Left lung (tissue), 10 donors: ENCODE measurements around the gene LMBRD1. TPM values are rescaled to one million over a fixed set of nuclear protein-coding genes. Genes with fewer than 3 reads are reported as not detected.

Experiments used
- ATAC-seq: fragments of 200-7000 bp; cut with Tn5 transposase; one replicate; pipeline ENCODE4 v1.9.1; 2020; ENCODE audit warnings: moderate library complexity
- DNase-seq, 4 donors: peaks; one replicate each; pipeline ENCODE4 v3.0.0-alpha.2; 2013 to 2020
- H3K27ac ChIP-seq, 2 donors: fragments of 200-600 bp; sonication (generic) in 1 of 2; one replicate each; pipeline versions ENCODE4 v1.5.0 to v1.8.0; 2020 to 2021
- H3K27me3 ChIP-seq, 2 donors: fragments of 200-600 bp; sonication (generic) in 1 of 2; one replicate each; pipeline versions ENCODE4 v1.5.0 to v1.8.0; 2020 to 2021
- H3K36me3 ChIP-seq, 2 donors: fragments of 200-600 bp; sonication (generic) in 1 of 2; one replicate each; pipeline versions ENCODE4 v1.5.0 to v1.8.0; 2020 to 2021
- H3K4me1 ChIP-seq, 2 donors: fragments of 200-600 bp; one replicate each; pipeline ENCODE4 v1.8.0; 2021
- H3K4me3 ChIP-seq, 2 donors: fragments of 200-600 bp; sonication (generic) in 1 of 2; one replicate each; pipeline versions ENCODE4 v1.5.0 to v1.8.0; 2020 to 2021; ENCODE audit warnings: mild to moderate bottlenecking in 1 of 2
- H3K9me3 ChIP-seq, 2 donors: fragments of 200-600 bp; sonication (generic) in 1 of 2; one replicate each; pipeline versions ENCODE4 v1.5.0 to v1.8.0; 2020 to 2021
- intact Hi-C, 2 donors: fragments of 100-400 bp; cut with DNase I; formaldehyde crosslinking; loops; one replicate each; pipeline versions ENCODE4 v1.11.2 to v1.14.2; 2022
- polyA plus RNA-seq, 6 donors: library from polyadenylated mRNA; unstranded; fragments of 120-200 nt; gene quantifications; one replicate each; pipeline ENCODE4 v1.2.1, GENCODE V29; 2013; ENCODE audit not compliant: insufficient read length in 6 of 6
- total RNA-seq, 2 donors: library from RNA; stranded (reverse); fragmentation: NEBNext Ultra II Directional; extraction: Animal tissue kit (Norgen Biotek cat#: 25700); gene quantifications; one replicate each; pipeline ENCODE4 v1.2.1, GENCODE V29; 2021
- TF ChIP-seq, protein P1 (sequence below), 2 donors: fragments of 200-600 bp; sonication (generic) in 1 of 2; IDR thresholded peaks; one replicate each; pipeline versions ENCODE4 v1.5.0 to v1.8.0; 2021; ENCODE audit warnings: antibody characterized with exemption in 2 of 2
- donor health status: DM: no; HTN: yes; CAD: no.
- donor health status: DM: no; HTN: no; CAD: no.

LMBRD1 gene
- total and polyA plus RNA-seq, 8 donors, result 50.1 to 79.0 (median 61.7) TPM

DNA sequence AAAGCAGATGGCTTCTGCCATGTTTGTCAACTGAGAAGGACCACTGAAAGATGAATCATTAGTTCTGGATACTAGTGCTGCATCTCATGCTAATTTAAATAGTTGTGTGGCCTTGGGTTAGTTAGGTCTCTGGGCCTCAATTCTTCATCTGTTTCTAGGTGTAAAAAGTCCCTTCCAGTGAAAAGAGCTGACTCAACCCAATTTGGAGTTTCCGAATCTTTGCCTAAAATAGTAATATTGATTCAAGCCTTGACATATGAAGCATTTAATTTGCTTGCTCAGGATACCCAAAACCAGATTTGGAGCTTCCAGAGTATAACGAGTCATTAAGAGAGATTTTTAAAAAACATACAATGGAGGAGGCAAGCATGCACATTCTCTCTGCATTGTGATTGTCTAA lies 163.9 kb downstream of the LMBRD1 start:
- TF ChIP-seq, protein P1, sequence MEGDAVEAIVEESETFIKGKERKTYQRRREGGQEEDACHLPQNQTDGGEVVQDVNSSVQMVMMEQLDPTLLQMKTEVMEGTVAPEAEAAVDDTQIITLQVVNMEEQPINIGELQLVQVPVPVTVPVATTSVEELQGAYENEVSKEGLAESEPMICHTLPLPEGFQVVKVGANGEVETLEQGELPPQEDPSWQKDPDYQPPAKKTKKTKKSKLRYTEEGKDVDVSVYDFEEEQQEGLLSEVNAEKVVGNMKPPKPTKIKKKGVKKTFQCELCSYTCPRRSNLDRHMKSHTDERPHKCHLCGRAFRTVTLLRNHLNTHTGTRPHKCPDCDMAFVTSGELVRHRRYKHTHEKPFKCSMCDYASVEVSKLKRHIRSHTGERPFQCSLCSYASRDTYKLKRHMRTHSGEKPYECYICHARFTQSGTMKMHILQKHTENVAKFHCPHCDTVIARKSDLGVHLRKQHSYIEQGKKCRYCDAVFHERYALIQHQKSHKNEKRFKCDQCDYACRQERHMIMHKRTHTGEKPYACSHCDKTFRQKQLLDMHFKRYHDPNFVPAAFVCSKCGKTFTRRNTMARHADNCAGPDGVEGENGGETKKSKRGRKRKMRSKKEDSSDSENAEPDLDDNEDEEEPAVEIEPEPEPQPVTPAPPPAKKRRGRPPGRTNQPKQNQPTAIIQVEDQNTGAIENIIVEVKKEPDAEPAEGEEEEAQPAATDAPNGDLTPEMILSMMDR (IDR thresholded peaks at IDR 0.05), result no peak
- no peak overlapping the region for H3K4me3 ChIP-seq
- H3K27ac ChIP-seq, result no peak overlapping the region
- no peaks in the 10 kb centered on the region for H3K9me3 ChIP-seq
- DNase-seq (no peak), ATAC-seq (no peak)
- no peaks in the 10 kb centered on the region for H3K27me3 ChIP-seq
- no peaks in the 10 kb centered on the region for H3K4me1 ChIP-seq
- intact Hi-C loops, result no loop called here
- no peaks in the 10 kb centered on the region for H3K36me3 ChIP-seq

DNA sequence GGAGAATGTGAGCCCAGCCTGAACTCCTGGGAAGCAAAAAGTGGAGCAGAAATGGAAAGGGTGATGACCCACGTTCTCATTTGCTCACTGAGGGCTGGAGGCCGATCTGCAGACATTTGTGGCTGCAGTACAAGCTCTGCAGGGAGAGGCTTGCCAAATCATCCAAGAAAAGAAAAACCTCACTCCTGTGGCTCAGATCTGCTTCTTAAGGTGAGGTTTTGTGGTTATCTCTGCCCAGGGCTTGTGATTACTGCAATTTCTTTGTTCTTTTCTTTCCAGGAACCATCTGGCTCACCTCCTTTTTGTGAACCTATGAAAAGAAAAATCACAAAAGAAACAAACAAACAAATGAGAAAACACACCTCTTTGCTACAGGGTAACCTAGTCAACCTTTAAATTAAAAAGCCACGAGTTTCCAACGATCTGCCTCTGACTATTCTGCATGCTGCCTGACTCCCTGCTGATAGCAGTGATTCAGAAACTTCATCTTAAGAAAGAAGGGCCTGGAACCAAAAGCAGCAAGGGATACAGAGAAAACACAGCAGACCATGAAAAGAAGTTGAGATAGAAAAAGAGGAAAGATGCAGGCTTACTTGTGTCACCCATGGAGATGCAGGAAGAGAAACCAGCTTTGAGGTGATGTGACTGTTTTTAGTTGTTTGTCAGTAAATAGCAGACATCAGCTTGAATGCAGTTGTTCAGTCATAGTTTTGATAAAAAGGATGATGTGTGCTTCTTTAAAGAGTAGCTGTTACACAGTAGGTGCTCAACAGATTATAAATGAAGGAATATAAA lies 165.1 kb downstream of the LMBRD1 start:
- no peak for ATAC-seq
- H3K36me3 ChIP-seq, result no peaks in the 10 kb centered on the region
- H3K4me1 ChIP-seq, result no peaks in the 10 kb centered on the region
- no peaks in the 10 kb centered on the region for H3K27me3 ChIP-seq
- no peak overlapping the region for H3K4me3 ChIP-seq
- H3K27ac ChIP-seq, result no peak overlapping the region
- no peak for DNase-seq
- intact Hi-C loops, result no loop called here
- H3K9me3 ChIP-seq, result no peaks in the 10 kb centered on the region
- TF ChIP-seq, protein P1 (IDR thresholded peaks at IDR 0.05), result no peak

DNA sequence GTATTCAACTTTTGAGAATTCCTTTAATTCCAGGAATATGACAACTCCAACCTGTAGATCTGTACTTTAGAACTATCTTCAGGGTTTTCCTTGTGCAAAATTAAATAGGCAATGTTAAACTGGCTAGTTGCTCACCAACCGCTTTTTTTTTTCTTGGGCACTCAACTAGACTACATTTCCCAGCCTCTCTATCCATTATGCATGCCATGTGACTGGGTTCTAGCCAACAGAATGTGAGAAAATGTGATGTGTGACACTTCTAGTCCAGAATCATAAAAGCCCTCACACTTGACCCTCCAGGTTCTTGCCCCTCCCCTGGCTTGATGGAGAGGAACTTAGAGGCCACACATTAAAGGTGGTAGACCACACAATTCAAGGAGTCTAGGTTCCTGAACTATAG lies 166.0 kb downstream of the LMBRD1 start:
- no peak overlapping the region for H3K4me3 ChIP-seq
- DNase-seq, result no peak
- H3K36me3 ChIP-seq, result no peaks in the 10 kb centered on the region
- H3K27me3 ChIP-seq, result no peaks in the 10 kb centered on the region
- intact Hi-C loops, result no loop called here
- H3K27ac ChIP-seq, result no peak overlapping the region
- H3K4me1 ChIP-seq, result no peaks in the 10 kb centered on the region
- H3K9me3 ChIP-seq, result no peaks in the 10 kb centered on the region
- TF ChIP-seq, protein P1 (IDR thresholded peaks at IDR 0.05), result no peak
- ATAC-seq, result no peak

DNA sequence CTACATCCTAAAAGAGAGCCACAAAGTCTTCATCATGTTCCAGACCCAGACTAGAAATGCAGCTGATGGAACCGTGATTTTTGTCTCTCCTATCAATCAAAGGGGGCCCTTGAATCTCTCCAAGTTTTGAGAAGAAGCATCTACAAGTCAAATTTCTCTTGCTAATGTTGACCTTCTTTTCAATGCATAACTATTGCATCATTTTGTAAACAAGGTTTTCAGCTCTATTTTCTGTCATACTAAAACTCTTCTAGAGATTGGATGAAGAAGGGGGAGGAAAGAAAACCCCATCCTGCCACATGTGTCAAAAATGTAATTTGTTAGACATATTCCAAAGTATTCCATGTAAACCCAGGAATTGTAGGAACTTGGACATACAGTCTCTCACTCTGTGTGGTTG lies 169.2 kb downstream of the LMBRD1 start:
- H3K36me3 ChIP-seq, result no peaks in the 10 kb centered on the region
- TF ChIP-seq, protein P1 (IDR thresholded peaks at IDR 0.05), result no peak
- H3K27me3 ChIP-seq, result no peaks in the 10 kb centered on the region
- DNase-seq (no peak), ATAC-seq (no peak)
- no peaks in the 10 kb centered on the region for H3K9me3 ChIP-seq
- no peaks in the 10 kb centered on the region for H3K4me1 ChIP-seq
- H3K4me3 ChIP-seq, result no peak overlapping the region
- intact Hi-C loops, result no loop called here
- no peak overlapping the region for H3K27ac ChIP-seq

DNA sequence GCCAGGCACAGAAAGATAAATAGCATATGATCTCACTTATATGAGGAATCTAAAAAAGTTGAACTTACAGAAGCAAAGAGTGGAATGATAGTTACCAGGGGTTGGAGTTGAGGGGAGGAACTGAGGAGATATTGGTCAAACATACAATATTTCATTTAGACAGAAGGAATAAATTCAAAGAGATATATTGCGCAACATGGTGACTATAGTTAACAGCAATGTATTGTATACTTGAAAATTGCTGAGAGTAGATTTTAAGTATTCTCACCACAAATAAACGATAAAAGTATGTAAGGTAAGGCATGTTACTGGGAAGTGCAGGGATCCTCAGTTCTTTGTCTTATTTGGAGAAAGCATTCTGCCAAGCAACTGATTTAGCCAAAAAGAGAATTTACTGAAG lies 171.9 kb downstream of the LMBRD1 start:
- no peaks in the 10 kb centered on the region for H3K4me1 ChIP-seq
- no peaks in the 10 kb centered on the region for H3K9me3 ChIP-seq
- no peaks in the 10 kb centered on the region for H3K36me3 ChIP-seq
- no peak for ATAC-seq
- H3K27me3 ChIP-seq, result no peaks in the 10 kb centered on the region
- H3K4me3 ChIP-seq, result no peak overlapping the region
- intact Hi-C loops, result no loop called here
- DNase-seq, result no peak
- H3K27ac ChIP-seq, result no peak overlapping the region
- TF ChIP-seq, protein P1 (IDR thresholded peaks at IDR 0.05), result no peak

Other genes starting within 250 kb of the LMBRD1 start
- gene COL19A1, start 69.5 kb upstream of the LMBRD1 start, total RNA-seq, result under 1 TPM; 0.10 to 0.17 TPM
- gene COL19A1, start 69.5 kb upstream of the LMBRD1 start, polyA plus RNA-seq, result under 1 TPM; 0.67 to 0.77 (median 0.72) TPM